Colon (tissue), 2 donors: ENCODE data around the gene DUSP16.
A peak's percentile ranks its signal among the peaks of the same experiment; 100 is the strongest.
"Not testable (repeated sequence)": the region's sequence is repeated elsewhere in the genome, so short reads cannot be mapped to it uniquely, and the experiment has no call there.

Experiments used
- FAIRE-seq: peaks from 2 replicates; lab custom pipeline; 2012; peaks lifted over from hg19 to GRCh38; lab: Jason Lieb, UNC
- donor health status: control.
- donor health status: control.

Gene DUSP16

GRCh38 chr12:12583510-12584178 lies 21.0 kb upstream of the DUSP16 start:
- FAIRE-seq: no peak

DNA sequence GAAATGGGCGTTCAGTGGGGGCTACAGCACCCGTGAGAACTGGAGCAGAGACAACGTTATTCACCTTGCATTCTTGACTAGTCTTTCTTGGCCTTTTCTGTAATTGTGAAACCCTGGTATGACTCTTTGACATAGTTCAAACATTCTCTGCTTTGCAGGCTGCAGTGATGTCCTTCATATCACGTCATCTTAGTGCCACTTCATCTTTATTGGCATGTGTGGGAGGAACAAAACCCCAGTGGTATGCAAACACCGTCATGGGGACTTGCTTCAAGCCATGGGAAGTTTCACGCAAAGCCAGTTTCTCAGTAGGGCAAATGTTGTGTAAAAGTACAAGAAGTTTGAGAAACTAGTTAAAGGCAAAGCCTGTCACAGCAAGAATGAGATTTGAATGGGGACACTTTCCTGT lies 20.2 kb upstream of the DUSP16 start:
- no peak for FAIRE-seq

DNA sequence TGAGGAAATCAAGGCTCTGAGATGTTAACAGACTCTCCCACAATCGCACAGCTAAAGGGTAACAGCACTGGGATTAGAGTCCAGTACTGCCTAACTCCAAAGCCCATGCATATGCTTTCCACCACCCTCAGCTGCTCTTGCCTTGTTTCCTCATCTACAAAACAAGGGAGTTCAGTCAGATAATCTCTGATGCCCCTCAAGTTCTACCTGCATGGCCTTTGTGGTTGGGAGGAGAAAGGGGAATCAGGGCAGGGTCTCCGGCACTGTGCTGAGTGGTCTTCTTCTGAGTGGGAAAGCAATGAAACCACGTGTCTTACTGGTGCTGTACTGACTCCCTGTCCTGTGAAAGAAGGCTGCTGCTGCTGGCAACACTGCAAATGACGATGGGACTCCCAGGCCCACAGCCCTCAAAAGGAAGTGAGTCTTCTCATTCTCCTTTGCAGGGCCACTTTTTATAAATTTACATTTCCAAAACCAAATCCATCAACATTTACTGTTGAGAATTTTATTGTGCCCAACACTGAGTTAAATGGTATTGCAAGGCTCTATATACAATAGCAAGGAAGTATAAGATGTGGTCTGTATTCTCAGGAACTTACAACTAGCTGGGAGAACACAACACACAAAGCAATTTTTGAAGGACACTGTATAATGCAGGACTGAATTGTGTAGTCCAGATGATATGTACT lies 19.7 kb upstream of the DUSP16 start:
- no peak for FAIRE-seq

- not testable (repeated sequence) for FAIRE-seq
These were observed 18.1 kb upstream of the DUSP16 start for GRCh38 chr12:12580716-12581115.

DNA sequence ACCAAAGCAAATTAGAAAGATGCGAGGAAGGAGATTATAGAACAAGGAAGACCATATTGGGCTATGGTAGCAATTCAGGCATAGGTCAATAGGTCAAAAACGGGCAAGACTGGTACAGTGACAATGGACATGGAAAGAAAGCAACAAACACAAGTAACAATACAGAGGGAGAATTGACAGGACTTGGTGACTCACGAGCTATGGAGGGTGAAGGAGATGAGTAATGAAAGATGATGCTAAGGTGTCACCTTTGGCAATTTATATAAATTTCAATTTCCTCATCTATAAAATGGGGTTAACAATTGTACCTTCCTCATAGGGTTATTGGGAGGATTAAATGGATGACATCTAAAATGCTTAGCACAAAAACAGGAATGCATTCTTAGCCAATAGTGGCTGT lies 15.1 kb upstream of the DUSP16 start:
- no peak for FAIRE-seq

- no peak for FAIRE-seq
These were observed 10.0 kb upstream of the DUSP16 start for GRCh38 chr12:12572659-12573058.

DNA sequence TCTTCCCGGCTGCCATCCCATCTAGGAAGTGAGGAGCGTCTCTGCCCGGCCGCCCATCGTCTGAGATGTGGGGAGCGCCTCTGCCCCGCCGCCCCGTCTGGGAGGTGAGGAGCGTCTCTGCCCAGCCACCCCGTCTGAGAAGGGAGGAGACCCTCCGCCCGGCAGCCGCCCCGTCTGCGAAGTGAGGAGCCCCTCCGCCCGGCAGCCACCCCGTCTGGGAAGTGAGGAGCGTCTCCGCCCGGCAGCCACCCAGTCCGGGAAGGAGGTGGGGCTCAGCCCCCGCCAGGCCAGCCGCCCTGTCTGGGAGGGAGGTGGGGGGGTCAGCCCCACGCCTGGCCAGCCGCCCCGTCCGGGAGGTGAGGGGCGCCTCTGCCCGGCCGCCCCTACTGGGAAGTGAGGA lies 3.3 kb upstream of the DUSP16 start:
- not testable (repeated sequence) for FAIRE-seq

DNA sequence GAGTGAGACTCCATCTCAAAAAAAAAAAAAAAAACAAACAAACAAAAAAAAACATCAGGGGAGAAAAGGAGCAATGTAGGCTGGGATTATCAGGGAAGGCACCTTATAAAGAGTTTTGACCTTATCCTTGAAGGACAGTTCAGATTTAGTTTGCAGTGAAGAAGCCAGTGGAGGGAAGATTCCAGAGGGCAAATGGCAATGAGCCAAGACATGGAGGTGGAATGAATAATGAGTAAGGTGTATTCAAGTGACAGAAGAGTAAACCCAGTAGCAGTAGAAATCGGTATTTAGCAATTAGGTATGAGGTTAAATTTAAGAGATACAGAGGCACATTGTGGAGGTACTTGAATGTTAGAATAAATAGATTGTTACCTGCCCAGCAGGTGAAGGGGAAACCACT lies 2.2 kb upstream of the DUSP16 start:
- no peak for FAIRE-seq

DNA sequence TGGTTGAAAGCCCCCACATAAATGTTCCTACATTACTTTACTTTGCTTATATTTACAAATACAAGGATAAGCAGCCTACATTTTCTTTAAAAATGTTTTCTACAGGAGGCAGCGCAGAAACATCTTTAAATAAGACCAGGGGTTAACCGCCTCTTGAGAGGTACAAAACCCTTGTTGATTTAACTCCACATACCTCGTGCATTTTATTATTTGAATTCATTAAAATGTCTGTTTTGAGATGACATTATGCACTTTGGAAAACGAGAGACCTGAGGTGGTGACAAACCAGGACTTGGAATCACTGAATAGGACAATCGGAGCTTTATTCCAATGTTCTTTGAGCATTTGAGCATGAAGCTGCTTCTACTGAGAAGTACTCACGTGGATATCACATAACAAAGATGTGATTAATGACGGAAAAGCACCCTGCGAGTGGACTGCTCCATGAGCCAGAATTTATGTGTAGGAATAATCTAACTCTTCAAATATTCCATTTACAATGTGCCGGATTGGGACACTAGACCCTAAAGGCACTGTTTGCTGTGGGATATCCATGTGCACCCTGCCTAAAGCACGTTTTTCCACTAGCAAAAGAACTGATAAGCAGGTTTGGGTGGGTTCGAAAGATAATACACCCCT lies 746 bp upstream of the DUSP16 start:
- FAIRE-seq: no peak

DNA sequence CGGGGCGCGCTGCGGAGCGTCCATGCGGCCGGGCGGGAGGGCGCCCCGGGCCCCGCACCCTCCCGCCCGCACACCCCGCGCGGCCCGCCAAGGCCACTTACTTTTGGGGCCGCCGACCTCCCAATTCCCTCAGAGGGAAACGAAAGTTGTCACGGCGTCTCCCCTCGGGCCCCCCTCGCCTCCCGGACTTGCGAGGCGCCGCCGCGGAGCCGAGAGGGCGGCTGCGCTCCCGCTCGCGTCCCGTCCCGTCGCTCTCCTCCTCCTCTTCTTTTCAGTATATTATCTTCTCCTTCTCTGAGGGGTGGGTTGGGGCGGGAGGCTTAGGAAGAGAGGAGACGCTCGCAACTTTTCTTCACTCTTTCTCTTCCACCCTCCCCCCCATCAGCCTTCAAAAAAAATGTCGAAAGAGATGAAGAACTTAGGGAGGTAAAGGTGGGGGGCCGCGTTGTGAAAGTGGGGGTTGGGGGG lies 613 bp downstream of the DUSP16 start:
- no peak for FAIRE-seq

GRCh38 chr12:12561371-12562015 lies 1.2 kb downstream of the DUSP16 start:
- no peak for FAIRE-seq

DNA sequence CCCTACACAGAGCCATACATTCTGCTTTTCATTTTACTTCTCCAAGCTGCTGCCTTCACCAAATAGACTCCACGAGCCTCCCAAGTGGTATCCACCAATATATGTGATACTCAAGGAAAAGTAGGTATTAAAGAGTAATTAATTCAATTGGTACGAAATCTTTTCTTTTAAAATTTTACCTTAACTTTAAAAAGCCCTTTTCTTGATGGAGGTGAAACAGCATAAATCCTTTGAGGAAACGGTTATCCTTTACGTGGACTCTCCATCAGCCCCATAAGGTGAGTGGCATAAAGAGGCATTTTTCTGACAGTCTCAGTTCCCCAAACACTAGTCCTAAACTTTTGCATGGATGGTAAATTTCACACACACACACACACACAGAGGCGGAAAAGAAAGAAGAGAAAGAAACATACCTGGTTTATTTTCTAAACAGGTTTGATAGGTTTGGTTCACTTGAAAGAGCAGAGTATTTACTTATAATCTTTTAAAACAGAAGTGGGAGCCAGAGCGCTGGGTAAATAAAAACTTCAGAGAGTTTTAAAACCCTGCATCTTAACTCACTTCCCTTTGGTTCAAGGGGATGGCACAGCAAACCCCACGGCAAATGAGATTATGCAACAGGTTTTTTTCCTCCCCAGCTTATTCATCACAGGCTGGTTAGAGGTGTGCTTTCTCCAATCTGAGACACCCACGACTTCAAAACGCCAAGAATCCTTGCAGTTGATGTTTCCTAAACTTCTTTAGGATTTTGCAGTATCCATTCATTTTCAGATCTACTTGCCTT lies 1.9 kb downstream of the DUSP16 start:
- FAIRE-seq: peak; percentile 43

DNA sequence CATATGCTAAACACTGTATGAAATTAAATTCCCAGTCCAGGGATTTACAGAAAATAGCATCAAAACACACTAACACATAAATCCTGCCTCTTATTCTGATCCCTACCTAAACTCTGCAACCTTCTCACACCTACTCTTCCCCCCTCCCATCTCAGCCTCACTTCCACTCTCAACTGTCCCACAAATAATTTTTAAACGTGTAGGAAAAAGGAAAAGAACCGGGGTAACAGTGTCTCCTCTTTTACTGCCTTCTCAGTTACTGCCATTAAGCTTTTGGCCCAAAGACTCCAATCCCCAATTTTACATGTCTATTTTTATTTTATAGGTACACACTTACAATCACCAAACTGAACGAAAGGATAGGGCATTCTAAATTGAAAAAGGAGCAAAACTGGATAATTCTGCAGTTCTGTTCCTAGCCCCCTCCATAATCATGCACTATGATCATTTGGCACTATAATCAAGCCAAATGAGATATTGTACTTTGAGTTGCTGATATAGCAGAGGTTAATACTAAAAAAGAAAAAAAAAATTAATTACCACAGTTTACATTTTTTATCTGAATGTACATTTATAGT lies 2.9 kb downstream of the DUSP16 start:
- peak; percentile 41 for FAIRE-seq

- FAIRE-seq: no peak
These were observed 4.4 kb downstream of the DUSP16 start for GRCh38 chr12:12558291-12558690.

- FAIRE-seq: no peak
These were observed 4.9 kb downstream of the DUSP16 start for GRCh38 chr12:12557733-12558132.

GRCh38 chr12:12555656-12556055 lies 7.0 kb downstream of the DUSP16 start:
- no peak for FAIRE-seq

DNA sequence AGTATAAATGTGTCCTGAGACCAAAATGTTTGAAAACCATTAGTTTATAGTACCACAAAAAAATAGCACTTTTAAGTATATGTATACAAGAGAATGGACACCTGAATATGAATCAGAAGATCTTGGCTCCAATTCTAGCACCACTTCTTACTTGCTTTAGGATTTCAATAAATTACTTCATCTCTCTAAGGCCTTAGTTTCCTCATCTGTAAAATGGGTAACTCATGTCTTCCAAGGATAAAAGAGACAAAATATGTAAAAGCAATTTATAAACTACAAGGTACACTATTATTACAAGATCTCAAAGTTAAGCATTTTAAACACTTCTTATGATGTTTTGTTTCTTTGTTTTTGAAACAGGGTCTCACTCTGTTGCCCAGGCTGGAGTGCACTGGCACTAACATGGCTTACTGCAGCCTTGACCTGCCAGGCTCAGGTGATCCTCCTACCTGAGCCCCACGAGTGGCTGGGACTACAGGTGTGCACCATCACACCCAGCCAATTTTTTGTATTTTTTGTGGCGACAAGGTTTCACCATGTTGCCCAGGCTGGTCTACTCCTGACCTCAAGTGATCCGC lies 9.4 kb downstream of the DUSP16 start:
- FAIRE-seq: no peak

- FAIRE-seq: no peak
These were observed 11.5 kb downstream of the DUSP16 start for GRCh38 chr12:12551115-12551514.

- no peak for FAIRE-seq
These were observed 12.4 kb downstream of the DUSP16 start for GRCh38 chr12:12550277-12550676.

- FAIRE-seq: no peak
These were observed 13.2 kb downstream of the DUSP16 start for GRCh38 chr12:12549426-12549825.

GRCh38 chr12:12548713-12549112 lies 13.9 kb downstream of the DUSP16 start:
- no peak for FAIRE-seq
